HG02571 (cell line): ENCODE measurements around the gene CACNG3.

Source experiments
- ATAC-seq: cut with Tn5 transposase; IDR thresholded peaks from one replicate; pipeline ENCODE4 v1.9.1; 2021; ENCODE audit warnings: mild to moderate bottlenecking, moderate library complexity; ENCODE audit not compliant: unreplicated experiment

CACNG3 gene

GRCh38 chr16:24381470-24382118 lies 125.5 kb downstream of the CACNG3 start:
- no peak for ATAC-seq

GRCh38 chr16:24382762-24383407 lies 126.8 kb downstream of the CACNG3 start:
- no peak for ATAC-seq

GRCh38 chr16:24394341-24394740 lies 138.2 kb downstream of the CACNG3 start:
- no peak for ATAC-seq

GRCh38 chr16:24396350-24397271 lies 140.5 kb downstream of the CACNG3 start:
- ATAC-seq: no peak

GRCh38 chr16:24409045-24409444 lies 152.9 kb downstream of the CACNG3 start:
- no peak for ATAC-seq
